Stimulated activated naive CD8-positive, alpha-beta T cell treated with anti-CD3 and anti-CD28 coated beads, Interleukin-15, Interleukin-2, amounts not matched to agents 100 ng/mL and 50 ng/mL, for 24 hours (primary cell): ENCODE results near the gene FHIT.
A peak's percentile ranks its signal among the peaks of the same experiment; 100 is the strongest.

ENCODE experiments used
- H3K27ac Mint-ChIP-seq: one replicate; pipeline ENCODE4 v1.8.0; 2021; ENCODE audit warnings: mild to moderate bottlenecking, mixed read lengths
- H3K27me3 Mint-ChIP-seq: one replicate; pipeline ENCODE4 v1.8.0; 2021; ENCODE audit warnings: mixed read lengths
- H3K36me3 Mint-ChIP-seq: one replicate; pipeline ENCODE4 v1.8.0; 2021; ENCODE audit warnings: low read depth, mixed read lengths
- H3K4me1 Mint-ChIP-seq: one replicate; pipeline ENCODE4 v1.8.0; 2021; ENCODE audit warnings: low read depth, mixed read lengths
- H3K4me3 Mint-ChIP-seq: one replicate; pipeline ENCODE4 v1.8.0; 2021; ENCODE audit warnings: mild to moderate bottlenecking, mixed read lengths
- H3K9me3 Mint-ChIP-seq: one replicate; pipeline ENCODE4 v1.8.0; 2021; ENCODE audit warnings: mixed read lengths

The FHIT gene

DNA sequence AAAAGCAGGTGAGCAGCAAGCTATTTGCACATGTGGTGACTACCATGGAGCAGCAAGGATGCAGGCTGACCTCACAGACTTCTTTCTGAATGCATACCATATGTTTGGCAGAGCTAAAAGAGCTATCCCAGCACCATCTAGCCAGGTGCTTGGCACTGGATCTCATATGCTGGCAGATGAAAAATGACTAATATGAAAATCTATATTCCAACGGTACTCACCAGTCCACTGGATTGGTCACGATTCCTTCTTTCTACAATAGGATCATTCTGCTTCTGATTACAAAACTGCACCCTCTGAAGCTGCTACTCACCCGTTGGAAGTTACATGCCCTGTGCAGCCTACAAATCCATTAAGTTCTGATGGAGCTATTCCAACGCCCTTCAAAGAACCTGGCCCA lies 1487.1 kb downstream of the FHIT start:
- Mint-ChIP-seq H3K36me3 (no peaks in the 10 kb centered on the region), H3K9me3 (no peaks in the 10 kb centered on the region), H3K27ac (no peak overlapping the region), H3K27me3 (peaks cover 8% of the 10 kb centered on the region), H3K4me3 (no peak overlapping the region), H3K4me1 (peaks cover 15% of the 10 kb centered on the region)

- Mint-ChIP-seq H3K9me3 (no peaks in the 10 kb centered on the region), H3K4me3 (no peak overlapping the region), H3K27ac (no peak overlapping the region), H3K36me3 (no peaks in the 10 kb centered on the region), H3K27me3 (peaks cover 13% of the 10 kb centered on the region), H3K4me1 (peaks cover 27% of the 10 kb centered on the region)
These were observed 1488.3 kb downstream of the FHIT start for GRCh38 chr3:59762941-59763340.

DNA sequence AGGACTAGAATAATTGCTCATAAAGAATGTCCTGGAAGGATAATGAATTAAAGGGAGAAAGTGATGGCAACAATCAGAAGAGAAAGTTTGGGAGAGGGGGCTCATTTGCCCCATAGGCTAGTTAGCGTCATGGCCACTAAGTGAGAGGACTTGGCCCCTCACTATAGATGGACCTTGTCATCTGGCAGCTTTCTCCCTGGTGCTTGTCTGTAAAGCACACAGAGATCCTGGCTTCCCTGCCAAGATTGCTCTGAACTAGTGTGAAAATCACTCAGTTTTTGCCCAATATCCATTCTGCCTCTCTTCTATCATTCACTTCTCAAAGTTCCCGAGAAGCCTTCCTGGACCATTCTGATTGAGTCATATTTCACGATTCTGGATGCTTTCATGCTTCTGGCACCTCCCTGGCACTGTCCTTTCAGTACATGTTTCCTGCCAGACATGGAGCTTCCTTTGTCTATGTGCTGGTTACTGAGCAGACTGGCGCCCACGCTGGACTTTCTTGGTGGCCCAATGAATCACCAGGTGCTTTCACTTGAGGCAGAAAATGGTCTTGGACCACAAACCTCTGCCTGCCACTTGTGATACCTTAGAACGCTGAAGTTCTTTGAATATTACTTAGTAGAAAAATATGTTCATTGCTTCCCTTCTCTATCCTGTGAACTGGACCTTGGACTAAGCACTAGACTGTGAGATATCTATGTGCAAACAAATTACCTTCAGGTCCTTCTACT lies 1491.8 kb downstream of the FHIT start:
- Mint-ChIP-seq H3K27me3 (peaks cover 14% of the 10 kb centered on the region), H3K4me1 (peaks cover 38% of the 10 kb centered on the region), H3K36me3 (no peaks in the 10 kb centered on the region), H3K27ac (peak overlapping the region; percentile 12), H3K4me3 (no peak overlapping the region), H3K9me3 (no peaks in the 10 kb centered on the region)

DNA sequence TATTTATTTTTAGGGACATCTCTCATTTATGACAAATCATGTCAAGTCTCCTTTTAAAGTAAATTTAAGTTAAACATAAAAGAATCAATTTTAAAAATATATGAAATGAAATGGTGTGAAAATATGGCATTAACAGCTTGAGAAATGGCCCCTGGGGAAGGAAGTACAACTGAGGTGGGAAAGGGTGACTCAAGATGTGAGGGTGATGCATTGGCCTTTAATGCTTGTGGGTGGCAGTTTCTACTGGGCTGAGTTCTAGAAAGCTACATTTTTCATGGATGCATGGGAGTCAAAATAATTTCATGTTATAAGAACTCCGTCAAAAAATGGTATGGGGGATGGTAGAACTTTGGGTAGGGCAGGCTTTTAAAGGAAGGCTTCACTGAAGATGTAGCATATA lies 1492.6 kb downstream of the FHIT start:
- peaks cover 14% of the 10 kb centered on the region for H3K27me3 Mint-ChIP-seq
- H3K4me3 Mint-ChIP-seq = no peak overlapping the region
- peaks cover 45% of the 10 kb centered on the region for H3K4me1 Mint-ChIP-seq
- H3K27ac Mint-ChIP-seq = peak overlapping the region; percentile 12
- H3K36me3 Mint-ChIP-seq = no peaks in the 10 kb centered on the region
- H3K9me3 Mint-ChIP-seq = no peaks in the 10 kb centered on the region

- no peak overlapping the region for H3K27ac Mint-ChIP-seq
- H3K9me3 Mint-ChIP-seq = peaks cover 7% of the 10 kb centered on the region
- H3K27me3 Mint-ChIP-seq = peaks cover 13% of the 10 kb centered on the region
- H3K36me3 Mint-ChIP-seq = peaks cover 3% of the 10 kb centered on the region
- no peak overlapping the region for H3K4me3 Mint-ChIP-seq
- peaks cover 58% of the 10 kb centered on the region for H3K4me1 Mint-ChIP-seq
These were observed 1494.3 kb downstream of the FHIT start for GRCh38 chr3:59756934-59757333.

GRCh38 chr3:59754456-59755129 lies 1496.7 kb downstream of the FHIT start:
- Mint-ChIP-seq H3K27ac (no peak overlapping the region), H3K4me3 (no peak overlapping the region), H3K36me3 (peaks cover 7% of the 10 kb centered on the region), H3K4me1 (peaks cover 48% of the 10 kb centered on the region), H3K9me3 (peaks cover 7% of the 10 kb centered on the region), H3K27me3 (peaks cover 6% of the 10 kb centered on the region)

DNA sequence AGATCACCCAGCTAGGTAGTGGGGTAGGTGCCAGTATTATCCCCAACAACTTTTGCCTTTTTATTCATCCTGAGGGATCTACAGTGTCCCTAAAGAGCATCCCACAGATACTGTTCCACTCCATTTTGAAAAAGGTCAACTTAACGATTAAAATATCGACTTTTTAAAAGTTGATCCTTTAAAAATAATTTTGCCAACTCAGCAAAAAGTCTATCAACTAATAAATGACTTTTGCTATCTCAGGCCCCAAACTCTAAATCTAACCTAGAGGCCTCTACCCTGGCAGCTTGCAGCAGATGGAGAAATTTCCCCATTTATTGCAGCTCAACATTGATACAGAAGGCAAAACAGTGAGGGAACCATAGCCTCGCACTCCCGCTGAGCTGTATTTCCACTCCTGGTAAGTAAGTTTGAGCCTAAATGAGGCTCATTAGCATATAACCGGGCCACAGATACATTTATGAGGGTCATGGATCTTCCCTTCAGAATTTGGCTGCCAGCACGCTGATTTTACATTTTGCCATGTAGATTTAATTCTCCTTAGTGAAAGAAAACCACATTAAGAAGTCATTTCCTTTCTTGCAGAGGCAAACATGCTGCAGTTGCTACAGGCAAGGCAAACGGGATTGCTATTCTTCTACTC lies 1497.3 kb downstream of the FHIT start:
- Mint-ChIP-seq H3K36me3 (peaks cover 7% of the 10 kb centered on the region), H3K4me1 (peaks cover 41% of the 10 kb centered on the region)

DNA sequence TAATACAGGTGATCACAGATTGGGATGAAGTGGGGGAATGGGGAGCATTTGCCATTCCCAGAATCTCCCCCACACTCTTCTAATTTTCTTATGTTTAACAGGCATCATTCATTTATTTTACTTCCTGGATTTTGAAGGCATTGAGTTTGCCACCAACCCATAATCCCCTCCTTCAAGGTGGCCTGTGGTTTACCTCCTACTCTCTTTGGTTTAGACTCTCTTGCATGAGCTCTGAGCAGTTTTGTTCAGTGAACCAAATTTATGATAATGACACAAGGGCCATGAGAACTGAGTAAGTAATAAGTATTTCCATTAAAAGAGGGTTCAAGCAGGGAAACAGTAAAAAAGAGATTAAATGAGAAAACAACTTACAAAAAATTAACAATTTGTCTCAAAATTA lies 1498.3 kb downstream of the FHIT start:
- Mint-ChIP-seq H3K4me3 (no peak overlapping the region), H3K4me1 (peaks cover 31% of the 10 kb centered on the region), H3K27ac (peak overlapping the region; percentile 41), H3K9me3 (peaks cover 7% of the 10 kb centered on the region), H3K36me3 (peaks cover 11% of the 10 kb centered on the region), H3K27me3 (peaks cover 1% of the 10 kb centered on the region)

More for the DNA sequence above, 1497.3 kb downstream of the FHIT start:
- no peak overlapping the region for H3K4me3 Mint-ChIP-seq
- H3K27ac Mint-ChIP-seq = no peak overlapping the region
- peaks cover 6% of the 10 kb centered on the region for H3K27me3 Mint-ChIP-seq
- peaks cover 7% of the 10 kb centered on the region for H3K9me3 Mint-ChIP-seq

- Mint-ChIP-seq H3K36me3 (peaks cover 11% of the 10 kb centered on the region), H3K4me1 (peaks cover 21% of the 10 kb centered on the region), H3K9me3 (peaks cover 7% of the 10 kb centered on the region), H3K4me3 (no peak overlapping the region), H3K27me3 (no peaks in the 10 kb centered on the region), H3K27ac (no peak overlapping the region)
These were observed 1499.6 kb downstream of the FHIT start for GRCh38 chr3:59751606-59752005.

DNA sequence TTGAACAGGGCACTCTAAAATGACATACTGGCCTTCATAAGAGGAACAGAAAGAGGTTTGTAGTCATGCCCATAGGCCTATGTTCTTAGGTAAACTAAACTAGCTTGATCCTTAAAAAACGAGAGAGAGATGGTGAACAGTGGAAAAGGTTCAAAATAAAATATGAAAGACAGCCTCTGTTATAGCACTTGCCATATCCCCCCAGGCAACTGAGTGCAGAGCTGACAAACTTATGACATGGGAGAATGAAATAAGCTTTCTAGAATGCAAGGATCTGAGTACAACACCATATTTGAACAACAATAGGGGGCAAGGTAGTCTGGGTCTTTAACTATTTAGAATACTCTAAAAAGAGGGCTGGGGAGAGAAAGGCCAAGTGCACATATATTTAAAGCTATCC lies 1500.9 kb downstream of the FHIT start:
- no peaks in the 10 kb centered on the region for H3K27me3 Mint-ChIP-seq
- H3K4me1 Mint-ChIP-seq = peaks cover 21% of the 10 kb centered on the region
- peaks cover 11% of the 10 kb centered on the region for H3K36me3 Mint-ChIP-seq
- H3K27ac Mint-ChIP-seq = no peak overlapping the region
- H3K4me3 Mint-ChIP-seq = no peak overlapping the region
- peaks cover 7% of the 10 kb centered on the region for H3K9me3 Mint-ChIP-seq

- Mint-ChIP-seq H3K36me3 (peaks cover 11% of the 10 kb centered on the region), H3K27me3 (no peaks in the 10 kb centered on the region), H3K4me1 (peaks cover 19% of the 10 kb centered on the region), H3K4me3 (no peak overlapping the region), H3K27ac (no peak overlapping the region), H3K9me3 (peaks cover 7% of the 10 kb centered on the region)
These were observed 1502.0 kb downstream of the FHIT start for GRCh38 chr3:59749291-59749690.

DNA sequence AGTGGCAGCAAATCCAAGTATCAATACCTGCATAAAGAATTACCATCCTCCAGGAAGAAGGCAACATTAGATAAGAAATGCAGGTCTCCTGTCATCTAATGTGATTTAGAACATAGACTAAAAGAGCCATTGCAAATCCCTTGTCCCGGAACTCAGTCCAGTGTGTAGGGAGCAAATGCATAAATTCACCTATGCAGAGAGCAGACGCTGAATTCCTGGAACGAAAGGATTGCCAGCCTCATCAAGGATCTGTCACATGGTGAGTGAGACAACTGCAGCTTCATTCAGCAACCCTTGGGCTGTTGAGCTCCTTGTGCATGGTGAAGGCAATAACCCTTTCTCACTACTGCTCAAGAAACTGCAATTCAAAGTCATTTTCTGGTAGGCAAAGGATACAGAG lies 1504.7 kb downstream of the FHIT start:
- Mint-ChIP-seq H3K36me3 (peaks cover 4% of the 10 kb centered on the region), H3K27me3 (peaks cover 5% of the 10 kb centered on the region), H3K4me3 (no peak overlapping the region), H3K27ac (no peak overlapping the region), H3K9me3 (no peaks in the 10 kb centered on the region), H3K4me1 (no peaks in the 10 kb centered on the region)

DNA sequence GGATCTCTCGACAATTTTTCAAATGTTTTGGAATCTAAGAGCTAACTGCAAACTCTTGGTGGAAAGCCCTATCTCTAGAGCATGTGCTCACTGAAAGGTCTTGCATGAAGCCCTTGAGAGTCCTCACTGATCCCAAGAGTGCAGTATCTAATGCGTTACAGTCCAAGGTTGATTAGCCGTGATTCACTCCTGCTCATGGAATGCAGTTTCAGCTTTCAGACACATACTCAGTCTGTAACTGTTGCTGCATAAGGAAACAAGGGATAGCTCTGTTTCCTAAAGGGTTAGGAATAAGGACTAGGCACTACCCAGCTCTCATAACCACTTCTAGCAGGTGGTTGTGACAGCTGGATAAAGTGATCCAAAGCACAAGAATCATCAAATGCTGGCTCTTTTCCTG lies 1514.0 kb downstream of the FHIT start:
- H3K4me1 Mint-ChIP-seq = peaks cover 17% of the 10 kb centered on the region
- no peak overlapping the region for H3K4me3 Mint-ChIP-seq
- H3K36me3 Mint-ChIP-seq = no peaks in the 10 kb centered on the region
- H3K27me3 Mint-ChIP-seq = peaks cover 11% of the 10 kb centered on the region
- no peaks in the 10 kb centered on the region for H3K9me3 Mint-ChIP-seq
- no peak overlapping the region for H3K27ac Mint-ChIP-seq

DNA sequence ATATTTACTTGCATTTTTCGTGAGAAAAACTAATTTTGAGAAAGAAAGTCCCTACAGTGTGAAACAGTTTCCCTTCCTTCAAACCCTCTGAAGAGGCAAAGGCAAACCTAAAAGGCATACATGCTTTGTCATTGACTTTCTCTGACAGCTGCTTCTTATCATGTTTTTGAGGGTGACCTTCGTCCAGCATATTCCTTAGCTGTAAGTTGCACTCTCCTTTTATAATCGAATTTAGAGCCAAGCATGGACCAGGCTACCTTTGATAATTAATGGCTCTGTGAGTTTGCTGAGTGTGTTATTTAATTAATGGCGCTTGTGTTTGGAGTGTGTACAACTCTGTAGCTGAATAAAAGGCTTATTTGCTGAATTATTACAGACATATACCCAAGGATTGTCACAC lies 1517.2 kb downstream of the FHIT start:
- no peak overlapping the region for H3K27ac Mint-ChIP-seq
- no peaks in the 10 kb centered on the region for H3K36me3 Mint-ChIP-seq
- peaks cover 27% of the 10 kb centered on the region for H3K4me1 Mint-ChIP-seq

GRCh38 chr3:59733041-59733809 lies 1518.0 kb downstream of the FHIT start:
- Mint-ChIP-seq H3K9me3 (no peaks in the 10 kb centered on the region), H3K36me3 (no peaks in the 10 kb centered on the region), H3K4me1 (peaks cover 27% of the 10 kb centered on the region), H3K27me3 (peaks cover 5% of the 10 kb centered on the region), H3K4me3 (no peak overlapping the region), H3K27ac (no peak overlapping the region)

More for the DNA sequence above, 1517.2 kb downstream of the FHIT start:
- H3K9me3 Mint-ChIP-seq = no peaks in the 10 kb centered on the region
- no peak overlapping the region for H3K4me3 Mint-ChIP-seq
- H3K27me3 Mint-ChIP-seq = peaks cover 5% of the 10 kb centered on the region
